HG03039 (cell line): Measurements from ENCODE around the gene LRRC59.
"Not testable (repeated sequence)": the region's sequence is repeated elsewhere in the genome, so short reads cannot be mapped to it uniquely, and the experiment has no call there.

ENCODE experiments used
- ATAC-seq: cut with Tn5 transposase; IDR thresholded peaks from one replicate; pipeline ENCODE4 v1.9.1; 2021; ENCODE audit warnings: mild to moderate bottlenecking, moderate library complexity; ENCODE audit not compliant: unreplicated experiment

Gene LRRC59

DNA sequence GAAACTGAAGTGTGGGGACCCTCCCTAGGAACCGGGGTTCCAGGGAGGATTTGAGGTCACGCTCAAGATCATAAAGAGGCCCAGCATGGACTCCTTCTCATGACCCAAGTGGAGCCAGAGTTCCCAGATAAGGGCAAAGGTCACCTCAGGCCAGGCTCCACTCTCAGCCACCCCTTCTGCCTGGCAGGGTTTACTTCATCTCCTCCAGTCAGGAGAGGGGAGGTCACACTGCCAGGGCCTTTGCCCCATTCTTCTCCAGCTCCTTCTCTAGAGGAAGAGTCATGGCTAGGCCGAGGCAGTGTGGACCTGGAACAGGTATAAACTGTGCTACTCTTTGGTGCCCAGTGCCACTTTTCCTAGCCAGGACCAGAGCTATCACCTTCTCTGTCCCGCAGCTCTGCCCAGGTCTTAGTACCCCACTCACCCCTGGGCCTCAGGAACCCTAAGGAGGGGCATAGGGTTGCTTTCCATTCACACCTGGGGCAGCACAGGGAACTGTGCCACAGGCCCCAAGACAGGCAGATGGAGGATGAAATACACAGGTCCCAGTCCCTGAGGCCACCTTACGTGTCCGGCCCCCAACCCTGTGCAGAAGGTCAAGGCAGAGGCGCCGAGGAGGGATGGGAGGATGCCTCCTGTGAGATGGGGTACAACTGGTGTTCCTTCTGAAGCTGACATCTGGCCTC is 27.8 kb upstream of the LRRC59 start:
- no peak for ATAC-seq

DNA sequence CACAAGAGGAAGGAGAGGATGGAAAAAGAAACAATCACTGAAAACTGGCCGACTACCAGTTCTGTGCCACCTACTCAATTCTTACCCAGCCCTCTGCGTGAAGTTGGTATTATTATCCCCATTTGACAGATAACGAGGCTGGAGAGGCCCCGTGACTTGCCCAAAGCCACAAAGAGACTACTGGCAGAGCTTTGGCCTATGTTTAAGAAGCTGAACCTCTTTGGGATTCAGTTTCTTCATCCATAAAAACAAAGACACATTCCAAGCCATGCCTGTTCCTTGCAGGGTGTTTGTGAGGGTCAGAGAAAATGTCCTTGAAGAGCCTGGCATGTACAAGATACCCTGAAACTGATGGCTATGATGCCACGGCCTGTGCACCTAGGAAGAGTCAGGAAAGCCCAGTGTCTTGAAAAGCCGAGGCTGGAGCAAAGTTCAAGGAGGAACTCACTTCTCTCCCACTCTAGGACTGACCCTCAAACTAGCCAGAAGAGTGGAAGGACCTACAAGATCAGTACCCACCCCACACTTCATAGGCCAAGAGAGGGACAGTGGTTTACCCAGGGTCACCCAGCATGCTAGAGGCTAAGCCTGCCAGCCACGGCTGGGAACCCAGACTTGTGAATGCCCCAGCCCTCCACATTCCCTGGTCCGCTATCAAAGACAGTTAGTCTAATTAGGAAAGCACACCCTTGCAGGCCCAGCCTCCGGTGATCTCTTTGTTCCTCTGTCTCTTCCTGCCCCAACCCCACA is 27.1 kb upstream of the LRRC59 start:
- no peak for ATAC-seq

DNA sequence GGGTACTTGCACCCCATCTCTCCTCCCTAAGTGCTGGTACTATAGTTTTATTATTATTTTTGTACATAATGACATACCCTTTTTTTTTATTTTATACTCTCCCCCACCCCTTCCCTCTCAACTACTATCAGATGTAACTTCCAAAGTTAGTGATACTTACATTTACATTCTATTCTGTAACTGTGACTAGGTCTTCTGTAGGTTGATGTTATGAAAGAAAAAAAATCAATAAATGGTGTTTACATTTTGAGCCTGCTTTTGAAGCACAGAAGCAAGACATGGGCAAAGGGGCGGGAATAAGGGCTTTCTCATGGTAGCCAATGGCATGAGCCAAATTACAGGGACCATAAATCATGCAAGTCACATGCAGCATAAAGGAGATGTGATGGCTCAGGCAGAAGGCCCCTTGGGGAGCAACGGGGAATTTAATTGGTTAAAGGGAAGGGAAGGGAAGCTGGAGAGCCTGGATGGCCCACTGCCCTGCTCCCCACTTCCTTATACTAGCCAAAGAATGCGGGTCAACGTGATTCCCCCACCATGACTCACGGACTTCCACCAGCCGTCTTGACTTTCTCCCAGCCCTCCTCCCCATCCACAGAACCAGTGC is 26.3 kb upstream of the LRRC59 start:
- ATAC-seq: no peak

DNA sequence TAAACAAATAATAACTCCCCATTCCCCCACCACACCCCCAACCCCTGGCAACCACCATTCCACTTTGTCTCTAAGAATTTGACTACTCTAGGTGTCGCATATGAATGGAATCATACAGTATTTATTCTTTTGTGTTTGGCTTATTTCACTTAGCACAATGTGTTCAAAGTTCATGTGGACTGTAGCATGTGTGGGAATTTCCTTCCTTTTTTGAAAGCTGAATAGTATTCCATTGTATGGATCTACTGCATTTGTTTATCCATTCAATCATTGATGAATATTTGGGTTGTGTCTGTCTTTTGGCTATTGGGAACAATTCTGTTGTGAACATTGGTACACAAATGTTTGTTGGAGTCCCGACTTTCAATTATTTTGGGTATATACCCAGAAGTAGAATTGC is 25.4 kb upstream of the LRRC59 start:
- ATAC-seq: no peak

DNA sequence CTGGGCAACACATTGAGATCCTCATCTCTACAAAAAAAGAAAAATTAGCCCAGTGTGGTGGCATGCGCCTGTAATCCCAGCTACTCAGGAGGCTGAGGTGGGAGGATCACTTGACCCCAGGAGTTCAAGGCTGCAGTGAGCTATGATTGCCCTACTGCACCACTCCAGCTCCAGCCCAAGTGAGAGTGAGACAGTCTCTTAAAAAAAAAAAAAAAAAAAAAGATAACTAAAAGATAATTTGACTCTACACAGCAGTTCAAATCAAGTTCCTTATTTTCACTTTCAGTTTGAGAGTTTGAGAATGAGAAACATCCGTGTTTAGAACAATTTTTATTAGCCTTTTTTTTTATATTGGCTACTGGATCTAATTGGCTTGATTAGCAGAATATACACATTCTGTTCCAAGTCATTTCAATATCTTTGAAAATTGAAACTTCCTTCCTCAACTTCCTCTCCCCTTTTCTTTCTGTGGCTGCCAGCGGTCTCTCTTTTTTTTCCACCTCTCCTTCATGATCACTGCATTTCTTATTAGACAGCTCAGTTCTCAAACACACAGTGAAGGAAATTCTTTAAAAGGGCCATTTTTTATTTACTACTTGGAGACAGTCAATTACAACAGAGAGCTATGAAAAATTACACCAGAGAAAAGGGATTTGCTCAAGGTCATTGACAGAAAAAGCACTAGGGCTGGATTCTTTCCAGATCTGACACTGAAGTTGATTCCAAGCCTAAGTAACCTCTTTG is 24.2 kb upstream of the LRRC59 start:
- ATAC-seq: no peak

DNA sequence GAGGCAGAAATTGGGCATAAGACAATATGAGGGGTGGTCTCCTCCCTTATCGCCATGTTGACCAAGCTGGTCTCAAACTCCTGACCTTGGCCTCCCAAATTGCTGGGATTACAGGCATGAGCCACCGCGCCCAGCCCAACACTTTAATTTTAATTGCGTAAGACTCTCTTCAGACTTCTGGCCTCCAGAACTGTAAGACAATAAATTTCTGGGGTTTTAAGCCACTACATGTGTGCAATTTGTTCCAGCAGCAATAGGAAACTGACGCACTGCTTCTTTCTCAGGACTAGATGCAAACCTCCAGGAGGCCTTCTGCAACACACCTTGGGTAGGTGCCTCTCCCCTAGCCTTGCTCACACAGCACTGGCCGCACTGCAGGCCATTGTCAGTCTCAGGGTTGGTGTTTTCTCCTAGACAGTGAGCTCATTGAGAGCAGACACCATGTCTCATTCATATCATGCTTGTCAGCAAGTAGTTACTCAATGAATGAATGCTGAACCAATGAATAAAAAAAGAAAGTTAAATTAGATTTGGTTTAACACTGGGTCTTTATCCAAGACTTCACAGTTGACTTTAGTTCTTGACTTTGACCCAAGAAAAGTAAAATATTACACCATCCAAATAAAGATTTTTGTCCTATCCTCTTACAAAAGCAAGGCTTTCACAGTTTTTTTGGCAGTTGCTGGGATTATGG is 23.2 kb upstream of the LRRC59 start:
- ATAC-seq: no peak

DNA sequence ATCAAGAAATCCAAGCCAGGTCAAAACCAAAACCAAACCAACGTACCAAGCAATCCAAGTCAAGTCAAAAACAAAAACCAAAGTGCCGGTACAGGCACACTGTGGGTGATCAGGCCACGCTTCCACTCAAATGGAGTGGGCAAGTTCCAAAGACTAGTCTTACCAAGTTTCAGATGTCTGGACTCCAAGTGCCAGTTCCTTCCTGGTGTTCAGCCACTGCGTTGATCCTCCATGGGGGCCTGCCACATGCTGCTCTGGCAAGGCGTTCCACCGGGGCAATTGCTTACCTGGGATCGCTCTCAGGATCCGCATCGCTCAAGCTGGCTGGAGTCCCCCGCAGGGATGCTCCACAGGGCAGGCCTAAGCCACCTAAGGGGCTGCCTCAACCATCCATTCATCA is 22.3 kb upstream of the LRRC59 start:
- not testable (repeated sequence) for ATAC-seq

DNA sequence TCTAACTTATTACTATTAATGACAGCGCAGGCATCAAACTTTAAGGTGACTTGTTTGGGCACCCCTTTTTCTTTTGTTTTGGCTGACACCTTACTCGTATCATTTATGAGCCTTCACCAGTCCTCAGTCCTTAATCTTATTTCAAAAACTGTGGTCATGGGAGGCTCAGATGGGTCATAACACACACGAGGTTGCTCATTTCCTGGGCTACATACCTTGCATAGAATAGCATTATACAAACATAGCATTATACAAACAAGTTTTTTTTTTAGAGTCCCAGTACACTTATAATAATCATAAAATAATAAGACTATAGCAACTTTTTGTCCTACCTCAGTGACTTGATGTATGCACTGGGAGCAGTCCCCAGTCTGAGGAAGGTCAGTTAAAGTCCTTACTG is 17.5 kb upstream of the LRRC59 start:
- no peak for ATAC-seq

DNA sequence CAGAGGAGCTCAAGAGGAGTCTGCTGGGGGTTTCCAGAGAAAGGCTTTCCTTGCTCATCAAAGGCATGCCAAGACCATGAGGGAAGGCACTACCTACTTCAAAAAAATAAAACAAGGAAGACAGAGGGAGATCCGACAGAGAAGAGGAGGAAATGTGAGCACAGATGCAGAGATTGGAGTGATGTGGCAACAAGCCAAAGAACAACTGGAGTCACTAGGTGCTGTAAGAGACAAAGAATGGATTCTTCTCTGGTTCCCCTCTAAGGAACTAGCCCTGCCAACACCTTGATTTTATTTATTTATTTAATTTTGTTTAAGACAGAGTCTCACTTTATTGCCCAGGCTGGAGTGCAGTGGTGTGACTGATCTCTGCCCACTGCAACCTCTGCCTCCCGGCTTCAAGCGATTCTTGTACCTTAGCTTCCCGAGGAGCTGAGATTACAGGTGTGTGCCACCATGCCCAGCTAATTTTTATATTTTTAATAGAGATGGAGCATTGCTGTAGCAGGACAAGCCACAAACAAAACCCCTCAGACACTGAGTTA is 14.9 kb upstream of the LRRC59 start:
- ATAC-seq: no peak

DNA sequence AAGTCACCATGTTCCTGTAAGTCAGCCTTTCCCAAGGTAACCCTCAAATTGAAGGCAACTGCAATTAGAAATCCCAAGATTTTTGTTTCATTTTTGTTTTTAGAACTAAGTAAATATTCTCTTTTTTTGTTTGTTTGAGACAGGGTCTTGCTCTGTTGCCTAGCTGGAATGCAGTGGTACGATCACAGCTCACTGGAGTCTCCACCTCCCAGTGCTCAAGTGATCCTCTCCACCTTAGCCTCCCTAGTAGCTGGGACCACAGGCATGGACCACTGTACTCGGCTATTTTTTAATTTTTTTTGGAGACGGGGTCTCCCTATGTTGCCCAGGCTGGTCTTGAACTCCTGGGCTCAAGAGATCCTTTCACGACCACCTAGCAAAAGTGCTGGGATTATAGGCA is 10.6 kb upstream of the LRRC59 start:
- no peak for ATAC-seq

DNA sequence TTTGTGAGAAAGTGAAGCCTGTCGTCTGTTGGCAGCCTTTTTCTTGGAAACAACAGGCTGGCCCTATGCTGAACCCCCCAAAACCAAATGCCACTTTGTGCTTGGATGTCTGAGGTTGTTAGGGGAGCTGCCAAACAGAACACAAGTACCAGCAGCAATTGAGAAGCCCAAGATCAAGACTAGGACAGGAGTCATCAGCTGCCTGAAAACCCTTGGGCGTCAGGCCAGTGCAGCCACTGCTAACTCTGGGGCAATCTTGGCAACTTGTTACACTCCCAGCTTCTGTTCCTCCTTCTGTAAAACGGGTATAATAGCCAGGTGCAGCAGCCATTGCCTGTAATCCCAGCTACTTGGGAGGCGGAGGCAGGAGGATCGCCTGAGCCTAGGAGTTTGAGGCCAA is 9.3 kb upstream of the LRRC59 start:
- ATAC-seq: no peak

DNA sequence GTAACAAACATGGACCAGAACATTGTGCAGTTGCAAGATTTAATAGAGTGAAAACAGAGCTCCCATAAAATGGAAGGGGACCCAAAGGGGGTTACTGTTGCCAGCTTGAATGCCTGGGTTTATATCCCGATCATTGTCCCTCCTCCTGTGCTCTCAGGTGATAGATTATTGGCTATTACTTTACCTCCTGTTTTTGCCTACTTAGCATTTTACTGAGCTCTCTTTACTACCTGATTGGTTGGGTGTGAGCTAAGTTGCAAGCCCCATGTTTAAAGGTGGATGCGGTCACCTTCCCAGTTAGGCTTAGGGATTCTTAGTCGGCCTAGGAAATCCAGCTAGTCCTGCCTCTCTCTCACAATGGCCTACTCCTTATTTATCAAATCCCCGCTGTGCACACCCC is 8.0 kb upstream of the LRRC59 start:
- not testable (repeated sequence) for ATAC-seq

DNA sequence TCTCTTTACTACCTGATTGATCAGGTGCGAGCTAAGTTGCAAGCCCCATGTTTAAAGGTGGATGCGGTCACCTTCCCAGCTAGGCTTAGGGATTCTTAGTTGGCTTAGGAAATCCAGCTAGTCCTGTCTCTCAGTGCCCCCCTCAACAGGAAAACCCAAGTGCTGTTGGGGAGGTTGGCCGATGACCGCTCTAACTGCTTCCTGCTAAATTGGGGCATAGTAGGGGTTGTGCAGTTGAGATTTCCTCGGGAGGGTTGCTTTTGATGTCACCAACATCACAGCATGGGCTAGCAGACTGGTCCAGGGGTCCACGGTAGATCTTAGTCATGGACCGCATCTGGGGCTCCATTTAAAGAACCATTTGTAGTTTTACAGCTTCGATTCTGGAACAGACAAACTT is 2.3 kb upstream of the LRRC59 start:
- ATAC-seq: not testable (repeated sequence)

DNA sequence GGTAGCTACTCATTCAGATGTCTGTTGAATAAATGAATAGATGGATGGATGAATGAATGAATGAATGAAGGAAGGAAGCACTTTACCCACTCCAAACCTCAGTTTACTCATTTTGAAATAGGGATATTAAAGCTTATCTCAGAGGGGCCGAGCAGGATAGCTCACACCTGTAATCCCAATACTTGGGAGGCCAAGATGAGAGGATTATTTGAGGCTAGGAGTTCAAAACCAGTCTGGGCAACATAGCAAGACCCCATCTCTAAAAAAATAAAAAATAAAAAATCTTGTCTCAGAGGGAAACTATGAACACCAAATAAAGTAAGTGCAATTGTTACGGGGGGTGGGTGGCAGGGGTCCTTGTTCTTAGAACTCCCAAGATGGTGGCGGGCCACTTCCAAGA is 1.3 kb upstream of the LRRC59 start:
- ATAC-seq: not testable (repeated sequence)

DNA sequence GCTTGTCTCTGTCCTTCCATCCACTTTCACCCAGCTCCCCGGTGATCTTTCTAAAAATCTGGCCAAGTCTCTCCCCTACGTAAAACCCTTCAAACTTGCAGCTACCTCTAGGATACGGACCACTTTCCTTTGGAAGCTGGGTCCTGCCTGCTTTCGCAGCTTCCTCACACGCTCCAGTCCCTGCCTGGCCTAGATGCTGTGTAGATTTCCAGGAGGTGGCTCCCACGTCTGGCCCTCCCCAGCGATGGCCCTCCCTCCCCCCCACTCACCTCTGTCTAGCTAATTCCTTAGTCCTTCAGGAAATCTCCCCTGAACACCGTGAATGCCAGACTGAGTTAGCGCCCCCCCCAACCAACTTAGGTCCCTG is 579 bp upstream of the LRRC59 start:
- ATAC-seq: no peak

DNA sequence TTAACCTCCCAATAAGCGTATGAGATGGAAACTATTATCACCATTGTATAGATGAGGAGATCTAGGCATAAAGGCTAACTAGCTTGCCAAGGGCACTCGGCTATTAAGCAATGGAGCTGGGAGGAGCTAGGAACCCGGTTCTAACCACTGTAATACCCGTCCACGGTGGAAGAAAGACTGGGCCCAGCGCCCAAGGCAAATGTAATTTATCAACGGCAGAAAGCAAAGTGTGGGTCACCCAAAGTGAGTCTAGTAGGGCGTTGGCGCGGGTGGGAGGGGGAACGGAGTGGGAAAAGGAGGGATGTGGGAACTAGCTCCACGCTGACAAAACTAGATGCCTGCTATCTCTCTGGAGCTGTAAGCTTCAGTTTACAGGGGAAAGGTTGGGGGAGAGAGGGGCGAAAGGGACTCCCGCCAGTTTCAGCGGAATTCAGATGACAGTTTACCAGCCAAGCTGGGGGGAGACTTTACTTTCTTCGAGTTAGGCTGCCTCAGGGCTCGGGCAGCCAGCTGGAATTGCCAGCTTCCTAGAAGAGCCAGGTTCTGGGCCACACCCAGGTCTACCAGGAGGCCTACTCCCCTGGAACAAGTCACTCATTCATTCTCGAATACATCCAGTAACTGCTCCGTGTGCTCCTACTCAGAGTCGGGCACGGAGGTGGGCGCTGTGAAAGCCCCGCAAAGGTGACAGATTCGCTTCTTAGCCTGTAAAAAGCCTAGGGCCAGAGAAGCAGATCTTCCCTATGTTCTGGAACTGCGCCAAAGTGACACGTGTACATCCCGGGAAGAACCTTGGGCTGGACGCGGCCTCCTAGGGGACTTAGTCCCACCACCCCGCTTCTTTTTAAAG is 837 bp downstream of the LRRC59 start:
- no peak for ATAC-seq

DNA sequence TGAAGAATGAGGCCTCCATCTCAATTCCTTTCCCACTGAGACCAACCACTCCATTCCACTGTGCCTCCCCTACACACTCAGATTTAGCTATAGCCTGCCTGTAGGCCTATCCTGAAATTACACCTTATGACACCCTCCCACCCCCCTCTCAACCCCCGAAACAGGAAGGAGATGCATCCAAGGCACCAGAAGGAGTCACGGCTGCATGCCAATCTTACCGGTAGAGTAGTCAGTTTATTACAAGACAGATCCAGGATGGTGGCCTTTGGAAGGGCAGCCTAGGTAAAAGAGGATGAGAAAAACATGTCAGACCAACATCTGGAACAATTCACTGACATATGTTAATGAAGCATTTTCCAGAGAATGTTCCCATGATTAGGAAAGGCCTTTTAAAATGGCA is 2.6 kb downstream of the LRRC59 start:
- ATAC-seq: no peak

DNA sequence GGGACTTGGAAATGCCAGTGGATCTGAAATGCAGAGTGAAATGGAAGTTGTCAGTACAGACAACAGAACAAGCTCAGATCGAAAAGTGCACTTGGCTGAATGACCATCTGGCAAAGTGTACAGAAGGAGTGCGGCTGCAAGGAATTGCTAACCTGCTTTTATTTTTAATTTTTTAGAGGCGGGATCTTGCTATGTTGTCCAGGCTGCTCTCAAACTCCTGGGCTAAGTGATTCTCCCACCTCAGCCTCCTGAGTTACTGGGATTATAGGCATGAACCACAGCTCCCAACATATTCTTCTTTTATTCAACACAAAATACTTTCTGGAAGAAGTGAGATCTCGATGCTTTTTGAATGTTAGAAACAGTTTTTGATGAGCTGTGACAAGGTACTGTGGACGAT is 3.6 kb downstream of the LRRC59 start:
- no peak for ATAC-seq

DNA sequence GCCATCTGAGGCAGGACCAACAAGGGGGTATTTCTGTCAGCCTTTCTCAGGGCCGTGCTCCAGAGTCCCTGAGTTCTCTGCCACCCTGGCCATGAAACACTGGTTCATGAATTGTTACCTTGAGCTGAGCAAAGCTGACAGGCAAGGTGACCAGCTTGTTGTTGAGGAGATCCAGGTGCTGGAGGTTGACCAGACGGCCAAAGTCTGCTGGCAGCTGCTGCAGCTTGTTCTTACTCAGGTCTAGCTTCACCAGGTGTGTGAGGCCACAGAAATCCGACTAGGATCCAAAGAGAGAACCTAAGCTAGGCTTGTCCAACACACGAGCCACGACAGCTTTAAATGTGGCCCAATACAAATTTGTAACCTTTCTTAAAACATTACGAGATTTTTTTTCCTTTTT is 4.7 kb downstream of the LRRC59 start:
- ATAC-seq: no peak

DNA sequence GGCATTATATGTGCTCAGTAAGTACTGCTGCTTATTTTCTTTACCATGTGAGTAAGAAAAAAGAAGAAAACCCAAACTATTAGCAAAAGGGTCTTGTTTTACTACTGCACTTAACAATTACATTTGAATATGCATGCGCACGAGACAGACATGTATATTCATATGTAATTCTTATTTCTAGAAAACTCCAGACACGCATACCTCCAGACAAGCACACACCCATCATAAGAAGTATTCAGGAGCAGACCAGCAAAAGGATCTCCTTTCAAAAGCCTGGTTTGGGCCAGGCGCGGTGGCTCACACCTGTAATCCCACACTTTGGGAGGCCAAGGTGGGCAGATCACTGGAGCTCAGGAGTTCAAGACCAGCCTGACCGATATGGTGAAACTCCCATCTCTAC is 7.8 kb downstream of the LRRC59 start:
- no peak for ATAC-seq
